Endothelial cell of umbilical vein (primary cell): ENCODE data around the gene TENT4B.

Experiments used
- EZH2 ChIP-seq: IDR thresholded peaks from 2 replicates; pipeline ENCODE4 v1.6.1; 2012; ENCODE audit warnings: borderline replicate concordance, low read depth, mild to moderate bottlenecking, moderate library complexity, low read length, inconsistent platforms; ENCODE audit not compliant: severe bottlenecking
- FOS ChIP-seq: IDR thresholded peaks from 2 replicates; pipeline ENCODE4 v1.6.1; 2011; ENCODE audit warnings: mild to moderate bottlenecking, low read length, moderate library complexity, borderline replicate concordance; ENCODE audit not compliant: insufficient read depth
- JUN ChIP-seq: IDR thresholded peaks from 2 replicates; pipeline ENCODE4 v1.6.1; 2011; ENCODE audit warnings: borderline replicate concordance, low read depth; ENCODE audit not compliant: insufficient read length, insufficient read depth
- TF ChIP-seq, protein P1 (sequence below), 2 donors: IDR thresholded peaks; 1 replicate in 1 of 2; 2 replicates in 1 of 2; pipeline ENCODE4 v1.5.1; 2011; ENCODE audit warnings: low read length in 2 of 2, mild to moderate bottlenecking in 2 of 2, moderate library complexity in 2 of 2, control low read depth in 1 of 2, inconsistent platforms in 1 of 2, low read depth in 1 of 2; ENCODE audit not compliant: insufficient read depth in 1 of 2; ENCODE audit errors: extremely low read depth in 1 of 2

DNA sequence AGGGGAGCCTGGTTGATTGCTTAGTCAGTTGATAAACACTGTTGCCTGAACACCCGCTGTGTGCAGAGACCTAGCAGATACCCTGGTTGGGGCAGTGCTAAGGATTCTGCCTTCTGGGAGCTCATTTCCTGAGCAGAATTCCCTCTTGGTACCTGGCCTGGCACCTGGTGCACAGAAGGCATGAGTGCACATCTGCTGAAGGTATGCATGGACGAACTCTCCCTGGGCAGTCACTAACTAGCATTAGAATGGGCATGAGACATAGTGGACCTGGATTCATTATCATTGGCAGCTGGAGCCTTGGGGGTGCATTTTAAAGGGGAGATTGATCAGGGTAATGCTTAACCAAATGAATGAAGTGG is 126.4 kb downstream of the TENT4B start:
- TF ChIP-seq, protein P1, sequence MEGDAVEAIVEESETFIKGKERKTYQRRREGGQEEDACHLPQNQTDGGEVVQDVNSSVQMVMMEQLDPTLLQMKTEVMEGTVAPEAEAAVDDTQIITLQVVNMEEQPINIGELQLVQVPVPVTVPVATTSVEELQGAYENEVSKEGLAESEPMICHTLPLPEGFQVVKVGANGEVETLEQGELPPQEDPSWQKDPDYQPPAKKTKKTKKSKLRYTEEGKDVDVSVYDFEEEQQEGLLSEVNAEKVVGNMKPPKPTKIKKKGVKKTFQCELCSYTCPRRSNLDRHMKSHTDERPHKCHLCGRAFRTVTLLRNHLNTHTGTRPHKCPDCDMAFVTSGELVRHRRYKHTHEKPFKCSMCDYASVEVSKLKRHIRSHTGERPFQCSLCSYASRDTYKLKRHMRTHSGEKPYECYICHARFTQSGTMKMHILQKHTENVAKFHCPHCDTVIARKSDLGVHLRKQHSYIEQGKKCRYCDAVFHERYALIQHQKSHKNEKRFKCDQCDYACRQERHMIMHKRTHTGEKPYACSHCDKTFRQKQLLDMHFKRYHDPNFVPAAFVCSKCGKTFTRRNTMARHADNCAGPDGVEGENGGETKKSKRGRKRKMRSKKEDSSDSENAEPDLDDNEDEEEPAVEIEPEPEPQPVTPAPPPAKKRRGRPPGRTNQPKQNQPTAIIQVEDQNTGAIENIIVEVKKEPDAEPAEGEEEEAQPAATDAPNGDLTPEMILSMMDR (IDR thresholded peaks at IDR 0.05; ENCODE audit: extremely low read depth in 1 of 2, insufficient read depth in 1 of 2, low read depth in 1 of 2, low read length in 2 of 2): no peak
- TF ChIP-seq EZH2: no peak
- no peak for TF ChIP-seq FOS
- no peak for TF ChIP-seq JUN
